GM23338 (cell line): Measurements from ENCODE around the gene BCL11B.

ENCODE experiments used
- CREB1 ChIP-seq: fragments of 250-450 bp; sonication (Bioruptor Pico); IDR thresholded peaks from 2 replicates; pipeline ENCODE4 v1.5.0; 2020; ENCODE audit warnings: low read depth, mild to moderate bottlenecking, moderate library complexity
- CTCF ChIP-seq, 2 experiments: fragments of 200-600 bp in 1 of 2; sonication (generic) in 1 of 2; conservative IDR thresholded peaks; 2 replicates each; pipeline versions ENCODE4 v1.5.1 to v1.6.1; 2016 to 2017; ENCODE audit warnings: antibody characterized with exemption in 2 of 2, low read depth in 2 of 2, mild to moderate bottlenecking in 2 of 2, moderate library complexity in 1 of 2
- EZH2 ChIP-seq: fragments of 200-600 bp; sonication (generic); IDR thresholded peaks from one replicate; pipeline ENCODE4 v1.8.0; 2017; ENCODE audit warnings: antibody characterized with exemption, mild to moderate bottlenecking, low read depth; ENCODE audit not compliant: unreplicated experiment
- EZH2phosphoT487 ChIP-seq: fragments of 200-600 bp; sonication (generic); IDR thresholded peaks from one replicate; pipeline ENCODE4 v1.8.1; 2018; ENCODE audit warnings: antibody characterized with exemption; ENCODE audit not compliant: unreplicated experiment
- JUNB ChIP-seq: IDR thresholded peaks from one replicate; pipeline ENCODE4 v1.6.1; 2016; ENCODE audit warnings: antibody characterized with exemption; ENCODE audit not compliant: unreplicated experiment
- NANOG ChIP-seq: IDR thresholded peaks from 2 replicates; pipeline ENCODE4 v1.6.1; 2016; ENCODE audit warnings: antibody characterized with exemption, borderline replicate concordance
- POLR2AphosphoS5 ChIP-seq: IDR thresholded peaks from 2 replicates; pipeline ENCODE4 v1.6.1; 2016; ENCODE audit warnings: antibody characterized with exemption, low read depth
- REST ChIP-seq: IDR thresholded peaks from one replicate; pipeline ENCODE4 v1.6.1; 2018; ENCODE audit warnings: antibody characterized with exemption; ENCODE audit not compliant: unreplicated experiment
- STAT1 ChIP-seq: IDR thresholded peaks from one replicate; pipeline ENCODE4 v1.6.1; 2016; ENCODE audit warnings: antibody characterized with exemption; ENCODE audit not compliant: unreplicated experiment
- ZNF114 ChIP-seq: fragments of 250-450 bp; sonication (Bioruptor Pico); IDR thresholded peaks from 2 replicates; pipeline ENCODE4 v1.5.0; 2020; ENCODE audit warnings: mild to moderate bottlenecking, moderate library complexity
- ZNF331 ChIP-seq: fragments of 250-450 bp; sonication (Bioruptor Pico); IDR thresholded peaks from 2 replicates; pipeline ENCODE4 v1.5.0; 2020; ENCODE audit warnings: low read depth, mild to moderate bottlenecking, moderate library complexity
- TF ChIP-seq, protein P1 (sequence below): IDR thresholded peaks from 2 replicates; pipeline ENCODE4 v1.6.1; 2016; ENCODE audit warnings: antibody characterized with exemption
- TF ChIP-seq, protein P2 (sequence below): fragments of 250-450 bp; sonication (Bioruptor Pico); IDR thresholded peaks from 2 replicates; pipeline ENCODE4 v1.5.0; 2020; ENCODE audit warnings: mild to moderate bottlenecking, moderate library complexity

- no peak for TF ChIP-seq EZH2
- no peak for TF ChIP-seq CTCF (conservative IDR thresholded peaks at IDR 0.05; ENCODE audit: low read depth in 2 of 2)
- no peak for TF ChIP-seq EZH2phosphoT487
- no peak for TF ChIP-seq POLR2AphosphoS5
- no peak for TF ChIP-seq NANOG
- no peak for TF ChIP-seq REST
- TF ChIP-seq CREB1 (CRISPR knock-in tag), result no peak
- TF ChIP-seq, protein P1, sequence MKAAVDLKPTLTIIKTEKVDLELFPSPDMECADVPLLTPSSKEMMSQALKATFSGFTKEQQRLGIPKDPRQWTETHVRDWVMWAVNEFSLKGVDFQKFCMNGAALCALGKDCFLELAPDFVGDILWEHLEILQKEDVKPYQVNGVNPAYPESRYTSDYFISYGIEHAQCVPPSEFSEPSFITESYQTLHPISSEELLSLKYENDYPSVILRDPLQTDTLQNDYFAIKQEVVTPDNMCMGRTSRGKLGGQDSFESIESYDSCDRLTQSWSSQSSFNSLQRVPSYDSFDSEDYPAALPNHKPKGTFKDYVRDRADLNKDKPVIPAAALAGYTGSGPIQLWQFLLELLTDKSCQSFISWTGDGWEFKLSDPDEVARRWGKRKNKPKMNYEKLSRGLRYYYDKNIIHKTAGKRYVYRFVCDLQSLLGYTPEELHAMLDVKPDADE, result no peak
- TF ChIP-seq, protein P2, sequence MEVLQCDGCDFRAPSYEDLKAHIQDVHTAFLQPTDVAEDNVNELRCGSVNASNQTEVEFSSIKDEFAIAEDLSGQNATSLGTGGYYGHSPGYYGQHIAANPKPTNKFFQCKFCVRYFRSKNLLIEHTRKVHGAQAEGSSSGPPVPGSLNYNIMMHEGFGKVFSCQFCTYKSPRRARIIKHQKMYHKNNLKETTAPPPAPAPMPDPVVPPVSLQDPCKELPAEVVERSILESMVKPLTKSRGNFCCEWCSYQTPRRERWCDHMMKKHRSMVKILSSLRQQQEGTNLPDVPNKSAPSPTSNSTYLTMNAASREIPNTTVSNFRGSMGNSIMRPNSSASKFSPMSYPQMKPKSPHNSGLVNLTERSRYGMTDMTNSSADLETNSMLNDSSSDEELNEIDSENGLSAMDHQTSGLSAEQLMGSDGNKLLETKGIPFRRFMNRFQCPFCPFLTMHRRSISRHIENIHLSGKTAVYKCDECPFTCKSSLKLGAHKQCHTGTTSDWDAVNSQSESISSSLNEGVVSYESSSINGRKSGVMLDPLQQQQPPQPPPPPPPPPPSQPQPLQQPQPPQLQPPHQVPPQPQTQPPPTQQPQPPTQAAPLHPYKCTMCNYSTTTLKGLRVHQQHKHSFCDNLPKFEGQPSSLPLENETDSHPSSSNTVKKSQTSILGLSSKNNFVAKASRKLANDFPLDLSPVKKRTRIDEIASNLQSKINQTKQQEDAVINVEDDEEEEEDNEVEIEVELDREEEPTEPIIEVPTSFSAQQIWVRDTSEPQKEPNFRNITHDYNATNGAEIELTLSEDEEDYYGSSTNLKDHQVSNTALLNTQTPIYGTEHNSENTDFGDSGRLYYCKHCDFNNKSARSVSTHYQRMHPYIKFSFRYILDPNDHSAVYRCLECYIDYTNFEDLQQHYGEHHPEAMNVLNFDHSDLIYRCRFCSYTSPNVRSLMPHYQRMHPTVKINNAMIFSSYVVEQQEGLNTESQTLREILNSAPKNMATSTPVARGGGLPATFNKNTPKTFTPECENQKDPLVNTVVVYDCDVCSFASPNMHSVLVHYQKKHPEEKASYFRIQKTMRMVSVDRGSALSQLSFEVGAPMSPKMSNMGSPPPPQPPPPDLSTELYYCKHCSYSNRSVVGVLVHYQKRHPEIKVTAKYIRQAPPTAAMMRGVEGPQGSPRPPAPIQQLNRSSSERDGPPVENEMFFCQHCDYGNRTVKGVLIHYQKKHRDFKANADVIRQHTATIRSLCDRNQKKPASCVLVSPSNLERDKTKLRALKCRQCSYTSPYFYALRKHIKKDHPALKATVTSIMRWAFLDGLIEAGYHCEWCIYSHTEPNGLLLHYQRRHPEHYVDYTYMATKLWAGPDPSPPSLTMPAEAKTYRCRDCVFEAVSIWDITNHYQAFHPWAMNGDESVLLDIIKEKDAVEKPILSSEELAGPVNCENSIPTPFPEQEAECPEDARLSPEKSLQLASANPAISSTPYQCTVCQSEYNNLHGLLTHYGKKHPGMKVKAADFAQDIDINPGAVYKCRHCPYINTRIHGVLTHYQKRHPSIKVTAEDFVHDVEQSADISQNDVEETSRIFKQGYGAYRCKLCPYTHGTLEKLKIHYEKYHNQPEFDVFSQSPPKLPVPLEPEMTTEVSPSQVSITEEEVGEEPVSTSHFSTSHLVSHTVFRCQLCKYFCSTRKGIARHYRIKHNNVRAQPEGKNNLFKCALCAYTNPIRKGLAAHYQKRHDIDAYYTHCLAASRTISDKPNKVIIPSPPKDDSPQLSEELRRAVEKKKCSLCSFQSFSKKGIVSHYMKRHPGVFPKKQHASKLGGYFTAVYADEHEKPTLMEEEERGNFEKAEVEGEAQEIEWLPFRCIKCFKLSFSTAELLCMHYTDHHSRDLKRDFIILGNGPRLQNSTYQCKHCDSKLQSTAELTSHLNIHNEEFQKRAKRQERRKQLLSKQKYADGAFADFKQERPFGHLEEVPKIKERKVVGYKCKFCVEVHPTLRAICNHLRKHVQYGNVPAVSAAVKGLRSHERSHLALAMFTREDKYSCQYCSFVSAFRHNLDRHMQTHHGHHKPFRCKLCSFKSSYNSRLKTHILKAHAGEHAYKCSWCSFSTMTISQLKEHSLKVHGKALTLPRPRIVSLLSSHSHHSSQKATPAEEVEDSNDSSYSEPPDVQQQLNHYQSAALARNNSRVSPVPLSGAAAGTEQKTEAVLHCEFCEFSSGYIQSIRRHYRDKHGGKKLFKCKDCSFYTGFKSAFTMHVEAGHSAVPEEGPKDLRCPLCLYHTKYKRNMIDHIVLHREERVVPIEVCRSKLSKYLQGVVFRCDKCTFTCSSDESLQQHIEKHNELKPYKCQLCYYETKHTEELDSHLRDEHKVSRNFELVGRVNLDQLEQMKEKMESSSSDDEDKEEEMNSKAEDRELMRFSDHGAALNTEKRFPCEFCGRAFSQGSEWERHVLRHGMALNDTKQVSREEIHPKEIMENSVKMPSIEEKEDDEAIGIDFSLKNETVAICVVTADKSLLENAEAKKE, result no peak
- TF ChIP-seq ZNF114 (CRISPR knock-in tag), result no peak
- TF ChIP-seq ZNF331 (CRISPR knock-in tag), result no peak
- TF ChIP-seq JUNB, result no peak
- no peak for TF ChIP-seq STAT1
Observed at GRCh38 chr14:99120526-99121318, 151.3 kb downstream of the BCL11B start.
